HG03442 (cell line): ENCODE data around the gene SNCB.

Experiments used
- ATAC-seq: cut with Tn5 transposase; IDR thresholded peaks from one replicate; pipeline ENCODE4 v1.9.1; 2021; ENCODE audit warnings: mild to moderate bottlenecking, moderate library complexity; ENCODE audit not compliant: unreplicated experiment

Gene SNCB

GRCh38 chr5:176644878-176645670, 14.7 kb upstream of the SNCB start:
- no peak for ATAC-seq

- ATAC-seq: no peak
Observed at GRCh38 chr5:176644294-176644693, 14.0 kb upstream of the SNCB start.

GRCh38 chr5:176643491-176644219, 13.3 kb upstream of the SNCB start:
- no peak for ATAC-seq

- no peak for ATAC-seq
Observed at GRCh38 chr5:176642675-176643490, 12.5 kb upstream of the SNCB start.

GRCh38 chr5:176640616-176641015, 10.3 kb upstream of the SNCB start:
- ATAC-seq: no peak

GRCh38 chr5:176639981-176640380, 9.6 kb upstream of the SNCB start:
- no peak for ATAC-seq

GRCh38 chr5:176639208-176639607, 8.9 kb upstream of the SNCB start:
- ATAC-seq: no peak

GRCh38 chr5:176638437-176638836, 8.1 kb upstream of the SNCB start:
- ATAC-seq: no peak

- no peak for ATAC-seq
Observed at GRCh38 chr5:176637556-176637955, 7.2 kb upstream of the SNCB start.

- ATAC-seq: no peak
Observed at GRCh38 chr5:176636426-176636825, 6.1 kb upstream of the SNCB start.

- no peak for ATAC-seq
Observed at GRCh38 chr5:176633598-176633997, 3.3 kb upstream of the SNCB start.

GRCh38 chr5:176632745-176633144, 2.4 kb upstream of the SNCB start:
- no peak for ATAC-seq

- ATAC-seq: no peak
Observed at GRCh38 chr5:176631383-176632200, 1.3 kb upstream of the SNCB start.

GRCh38 chr5:176630681-176631222, 418 bp upstream of the SNCB start:
- no peak for ATAC-seq

- ATAC-seq: no peak
Observed at GRCh38 chr5:176629317-176629852, 949 bp downstream of the SNCB start.

GRCh38 chr5:176628406-176629228, 1.7 kb downstream of the SNCB start:
- ATAC-seq: no peak

- ATAC-seq: no peak
Observed at GRCh38 chr5:176627582-176627981, 2.8 kb downstream of the SNCB start.

- ATAC-seq: no peak
Observed at GRCh38 chr5:176626876-176627236, 3.5 kb downstream of the SNCB start.
